Measurements from ENCODE around the gene FAM83F. TPM values are rescaled to one million over a fixed set of nuclear protein-coding genes. Genes with fewer than 3 reads are reported as not detected.

FAM83F gene
- total and polyA plus RNA-seq, 3 donors from 2014 or later = 30.2 to 57.7 (median 41.1) TPM

- intact Hi-C loops (cut with DNase I; ENCODE audit: low total_unique reads) = loop anchor here (10.0 kb wide), 1 partner anchor 302 kb away; the partner anchor contains the start of gene ADSL
- no peaks in the 10 kb centered on the region for H3K27me3 ChIP-seq
- peaks cover 53% of the 10 kb centered on the region for H3K4me1 ChIP-seq
- peak; percentile 65 for DNase-seq
- 5 to 27% methylated on average over 8 of the region's 8 CpGs for WGBS, 2 donors
- no peaks in the 10 kb centered on the region for H3K9me3 ChIP-seq
- no peak for TF ChIP-seq CTCF (IDR thresholded peaks at IDR 0.05)
- TF ChIP-seq POLR2A (IDR thresholded peaks at IDR 0.05) = no peak
- peak overlapping the region; percentile 94 to 98 for H3K27ac ChIP-seq
- peak overlapping the region in 1 of 2 donors; percentile 83 for H3K4me3 ChIP-seq
- H3K36me3 ChIP-seq (ENCODE audit: low read depth, missing control alignments) = no peaks in the 10 kb centered on the region
These were observed 48.3 kb downstream of the FAM83F start for GRCh38 chr22:40043081-40043480.

GRCh38 chr22:40043793-40044101 lies 49.0 kb downstream of the FAM83F start:
- Histone ChIP-seq H3K4me1 (peaks cover 53% of the 10 kb centered on the region), H3K9me3 (no peaks in the 10 kb centered on the region), H3K27me3 (no peaks in the 10 kb centered on the region), H3K4me3 (peak overlapping the region; percentile 73 to 83), H3K27ac (peak overlapping the region; percentile 94 to 98), H3K36me3 (ENCODE audit: low read depth, missing control alignments) (no peaks in the 10 kb centered on the region)
- 11 to 13% methylated on average over 5 of the region's 5 CpGs for WGBS, 2 donors
- intact Hi-C loops (cut with DNase I; ENCODE audit: low total_unique reads) = loop anchor here (10.0 kb wide), 1 partner anchor 301 kb away; the partner anchor contains the start of gene ADSL
- DNase-seq = no peak
- TF ChIP-seq POLR2A (IDR thresholded peaks at IDR 0.05) = no peak
- no peak for TF ChIP-seq CTCF (IDR thresholded peaks at IDR 0.05)

GRCh38 chr22:40044102-40044869 lies 49.5 kb downstream of the FAM83F start:
- DNase-seq = peak; percentile 98
- peak overlapping the region; percentile 73 to 83 for H3K4me3 ChIP-seq
- TF ChIP-seq CTCF (IDR thresholded peaks at IDR 0.05) (no peak), POLR2A (IDR thresholded peaks at IDR 0.05) (peak; percentile 46)
- 0 to 1% methylated on average over 32 to 34 of the region's 34 CpGs for WGBS, 2 donors
- H3K9me3 ChIP-seq = no peaks in the 10 kb centered on the region
- H3K4me1 ChIP-seq = peaks cover 53% of the 10 kb centered on the region
- no peaks in the 10 kb centered on the region for H3K27me3 ChIP-seq
- intact Hi-C loops (cut with DNase I; ENCODE audit: low total_unique reads) = loop anchor here (10.0 kb wide), 1 partner anchor 301 kb away; the partner anchor contains the start of gene ADSL
- H3K36me3 ChIP-seq (ENCODE audit: low read depth, missing control alignments) = no peaks in the 10 kb centered on the region
- H3K27ac ChIP-seq = peak overlapping the region; percentile 94 to 98

- no peaks in the 10 kb centered on the region for H3K27me3 ChIP-seq
- intact Hi-C loops (cut with DNase I; ENCODE audit: low total_unique reads) = loop anchor here (10.0 kb wide), 1 partner anchor 300 kb away; the partner anchor contains the start of gene ADSL
- TF ChIP-seq POLR2A (IDR thresholded peaks at IDR 0.05) (no peak), CTCF (IDR thresholded peaks at IDR 0.05) (no peak)
- H3K4me3 ChIP-seq = peak overlapping the region; percentile 73 to 83
- peak overlapping the region; percentile 94 to 98 for H3K27ac ChIP-seq
- H3K36me3 ChIP-seq (ENCODE audit: low read depth, missing control alignments) = no peaks in the 10 kb centered on the region
- peaks cover 44% of the 10 kb centered on the region for H3K4me1 ChIP-seq
- peak; percentile 68 for DNase-seq
- WGBS, 2 donors = 0% methylated on average over 11 to 68 of the region's 138 CpGs
- H3K9me3 ChIP-seq = no peaks in the 10 kb centered on the region
These were observed 50.4 kb downstream of the FAM83F start for GRCh38 chr22:40044870-40045834.
